ENCODE results near the gene MTUS2. TPM values are rescaled to one million over a fixed set of nuclear protein-coding genes. Genes with fewer than 3 reads are reported as not detected.

The MTUS2 gene
- total and polyA plus RNA-seq, 2 of the 8 experiments (the other 6 are each of a cell fraction or from before 2014, with no cell fraction given), result 0.18 to 0.80 TPM

- no peak for TF ChIP-seq MAX (IDR thresholded peaks at IDR 0.05)
- no peak for TF ChIP-seq ZNF274 (IDR thresholded peaks at IDR 0.05; ENCODE audit: borderline replicate concordance, extremely low read depth, low read length)
- TF ChIP-seq JUN (IDR thresholded peaks at IDR 0.05; ENCODE audit: low read depth, low read length), result no peak
- no peak for TF ChIP-seq CHD7 (IDR thresholded peaks at IDR 0.05; ENCODE audit: insufficient replicate concordance, low read length)
- no peak for TF ChIP-seq HDAC2 (IDR thresholded peaks at IDR 0.05; ENCODE audit: borderline replicate concordance in 1 of 2, low read depth in 2 of 2, low read length in 2 of 2)
- TF ChIP-seq BCL11A (IDR thresholded peaks at IDR 0.05; ENCODE audit: low read depth in 2 of 2, low read length in 2 of 2), result no peak
Observed at GRCh38 chr13:29490561-29490885, 670.4 kb downstream of the MTUS2 start (continued).
